GM13977 (cell line): ENCODE data around the gene NPAS3.

ENCODE experiments used
- DNase-seq: peaks from one replicate; pipeline ENCODE4 v3.0.0; 2012; ENCODE audit warnings: low spot score
- CTCF ChIP-seq: IDR thresholded peaks from 2 replicates; pipeline ENCODE4 v1.5.1; 2012; ENCODE audit warnings: mild to moderate bottlenecking, control low read depth; ENCODE audit not compliant: insufficient read depth; ENCODE audit errors: extremely low read depth, missing control alignments
- in situ Hi-C: fragments of 300-500 bp; cut with MboI; formaldehyde crosslinking; loops from one replicate; pipeline ENCODE4 v1.12.0; 2022; ENCODE audit warnings: low sequenced_read_pairs, low pct_unique_long_range_greater_than_20kb, mixed read lengths, inconsistent platforms; ENCODE audit not compliant: unreplicated experiment

The NPAS3 gene

GRCh38 chr14:33631021-33631420 is 692.3 kb downstream of the NPAS3 start:
- in situ Hi-C loops, result no loop called here
- no peak for TF ChIP-seq CTCF
- DNase-seq, result no peak

GRCh38 chr14:33631441-33631840 is 692.8 kb downstream of the NPAS3 start:
- no peak for TF ChIP-seq CTCF
- in situ Hi-C loops, result no loop called here
- DNase-seq, result no peak

- no peak for TF ChIP-seq CTCF
- in situ Hi-C loops, result no loop called here
- DNase-seq, result no peak
These were observed 696.0 kb downstream of the NPAS3 start for GRCh38 chr14:33634631-33635030.

GRCh38 chr14:33636716-33637115 is 698.0 kb downstream of the NPAS3 start:
- DNase-seq, result no peak
- in situ Hi-C loops, result no loop called here
- no peak for TF ChIP-seq CTCF

- DNase-seq, result no peak
- in situ Hi-C loops, result no loop called here
- no peak for TF ChIP-seq CTCF
These were observed 703.4 kb downstream of the NPAS3 start for GRCh38 chr14:33642080-33642479.

- in situ Hi-C loops, result no loop called here
- TF ChIP-seq CTCF, result no peak
- DNase-seq, result no peak
These were observed 704.1 kb downstream of the NPAS3 start for GRCh38 chr14:33642691-33643244.

- no peak for TF ChIP-seq CTCF
- DNase-seq, result no peak
- in situ Hi-C loops, result no loop called here
These were observed 704.9 kb downstream of the NPAS3 start for GRCh38 chr14:33643426-33644181.
